HepG2 (cell line): ENCODE data around the gene HPCAL1. TPM values are rescaled to one million over a fixed set of nuclear protein-coding genes. Genes with fewer than 3 reads are reported as not detected.
A peak's percentile ranks its signal among the peaks of the same experiment; 100 is the strongest.

ENCODE experiments used
- FLYWCH1 ChIP-seq: sonication (generic); formaldehyde crosslinking; IDR thresholded peaks from 2 replicates; pipeline ENCODE4 v1.8.1; 2023; ENCODE audit warnings: mild to moderate bottlenecking, missing genetic modification reagents
- HIVEP1 ChIP-seq: sonication (generic); formaldehyde crosslinking; IDR thresholded peaks from 2 replicates; pipeline ENCODE4 v1.4.0; 2020; ENCODE audit warnings: mild to moderate bottlenecking, missing genetic modification reagents
- HOXA9 ChIP-seq: sonication (generic); formaldehyde crosslinking; IDR thresholded peaks from 2 replicates; pipeline ENCODE4 v1.8.1; 2022; ENCODE audit warnings: missing genetic modification reagents, mild to moderate bottlenecking, moderate library complexity, borderline replicate concordance
- NFYC ChIP-seq: IDR thresholded peaks from 2 replicates; pipeline ENCODE4 v1.6.1; 2016; ENCODE audit warnings: missing genetic modification reagents, missing compliant biosample characterization
- NR1H2 ChIP-seq: sonication (generic); formaldehyde crosslinking; IDR thresholded peaks from 2 replicates; pipeline ENCODE4 v1.8.1; 2022; ENCODE audit warnings: low read depth, missing genetic modification reagents, borderline replicate concordance
- TEAD3 ChIP-seq: optimal IDR thresholded peaks from 2 replicates; pipeline ENCODE3; 2016; ENCODE audit warnings: borderline replicate concordance
- ZKSCAN8 ChIP-seq: IDR thresholded peaks from 2 replicates; pipeline ENCODE4 v1.6.1; 2016; ENCODE audit warnings: borderline replicate concordance, missing genetic modification reagents, missing compliant biosample characterization
- ZNF253 ChIP-seq: sonication (generic); formaldehyde crosslinking; IDR thresholded peaks from 2 replicates; pipeline ENCODE4 v1.8.0; 2022; ENCODE audit warnings: mild to moderate bottlenecking, missing genetic modification reagents, borderline replicate concordance
- ZNF274 ChIP-seq: sonication (generic); formaldehyde crosslinking; IDR thresholded peaks from 2 replicates; pipeline ENCODE4 v1.5.1; 2020; ENCODE audit warnings: mild to moderate bottlenecking, missing genetic modification reagents
- polyA plus RNA-seq, 8 experiments: library from polyadenylated mRNA; depleted of rRNA in 3 of 8; stranded (reverse) in 7 of 8; unstranded in 1 of 8; fragments of >200 nt; fragmentation: Illumina TruSeq in 4 of 8; extraction: Trizol in 4 of 8; gene quantifications; 2 replicates each; pipeline versions ENCODE4 v1.2.1 to v1.2.3, GENCODE V29; 2011 to 2016; ENCODE audit warnings: low read depth in 4 of 8, missing spikeins in 1 of 8, mixed read lengths in 1 of 8; ENCODE audit not compliant: insufficient read depth in 1 of 8
- total RNA-seq, 5 experiments: library from RNA; depleted of rRNA; stranded (reverse); fragments of >200 nt; fragmentation: Illumina TruSeq; extraction: Trizol; gene quantifications; 2 replicates each; pipeline ENCODE4 v1.2.3, GENCODE V29; 2016; ENCODE audit warnings: low read depth in 1 of 5
- TF ChIP-seq, protein P1 (sequence below), 2 experiments: fragments of 450-650 bp in 1 of 2; sonication (generic) in 1 of 2; formaldehyde crosslinking in 1 of 2; IDR thresholded peaks; 2 replicates each; pipeline versions ENCODE4 v1.6.1 to v1.8.0; 2016 to 2022; ENCODE audit warnings: antibody characterized with exemption in 1 of 2, mild to moderate bottlenecking in 1 of 2, missing genetic modification reagents in 1 of 2
- TF ChIP-seq, protein P2 (sequence below): sonication (generic); formaldehyde crosslinking; IDR thresholded peaks from 2 replicates; pipeline ENCODE4 v1.4.0; 2020; ENCODE audit warnings: missing genetic modification reagents, borderline replicate concordance
- TF ChIP-seq, protein P3 (sequence below): sonication (generic); formaldehyde crosslinking; IDR thresholded peaks from 2 replicates; pipeline ENCODE4 v1.8.0; 2022; ENCODE audit warnings: missing genetic modification reagents, low read depth, mild to moderate bottlenecking, borderline replicate concordance
- TF ChIP-seq, protein P4 (sequence below): sonication (generic); formaldehyde crosslinking; IDR thresholded peaks from 2 replicates; pipeline ENCODE4 v1.4.0; 2020; ENCODE audit warnings: mild to moderate bottlenecking, missing genetic modification reagents
- TF ChIP-seq, protein P5 (sequence below): sonication (generic); formaldehyde crosslinking; IDR thresholded peaks from 2 replicates; pipeline ENCODE4 v1.8.1; 2023; ENCODE audit warnings: missing genetic modification reagents, mild to moderate bottlenecking, borderline replicate concordance

Gene HPCAL1
- total and polyA plus RNA-seq, 2 of the 13 experiments (the other 11 are each of a cell fraction or from before 2014, with no cell fraction given), result 29.5 to 29.9 TPM

DNA sequence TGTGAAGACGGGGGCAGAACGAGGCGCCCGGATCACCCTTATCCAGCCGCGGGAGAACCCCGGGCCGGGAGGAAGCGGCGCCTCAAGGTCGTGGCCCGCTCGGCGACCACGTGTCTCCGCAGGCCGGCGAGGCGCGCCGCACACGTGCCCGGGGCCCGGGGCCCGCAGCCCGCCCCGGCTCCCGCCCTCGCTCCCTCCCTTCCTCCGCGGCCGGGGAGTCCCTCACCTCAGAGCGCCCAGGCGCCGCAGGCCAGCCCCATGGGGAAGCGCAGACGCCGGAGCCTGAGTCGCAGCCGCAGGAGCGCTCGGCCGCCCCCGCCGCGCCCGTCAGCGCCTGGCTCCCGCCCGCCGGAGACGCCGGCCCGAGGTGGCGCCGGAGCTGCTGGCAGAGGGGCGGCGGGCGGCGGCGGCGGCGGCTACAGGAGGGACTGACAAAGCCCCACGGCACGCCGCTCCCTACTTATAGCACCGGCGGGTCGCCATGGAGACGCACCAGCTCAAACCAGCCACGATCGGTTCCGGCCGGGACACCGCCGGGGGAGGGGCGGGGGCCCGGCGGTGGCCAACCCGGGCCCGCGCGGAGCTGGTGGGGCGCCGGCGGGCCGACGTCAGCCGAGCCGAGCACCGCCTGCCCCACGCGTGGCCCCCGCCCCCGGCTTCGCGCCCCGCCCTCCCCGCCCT, 145.3 kb downstream of the HPCAL1 start, which contains the start of gene ODC1 (continued):
- TF ChIP-seq, protein P1, sequence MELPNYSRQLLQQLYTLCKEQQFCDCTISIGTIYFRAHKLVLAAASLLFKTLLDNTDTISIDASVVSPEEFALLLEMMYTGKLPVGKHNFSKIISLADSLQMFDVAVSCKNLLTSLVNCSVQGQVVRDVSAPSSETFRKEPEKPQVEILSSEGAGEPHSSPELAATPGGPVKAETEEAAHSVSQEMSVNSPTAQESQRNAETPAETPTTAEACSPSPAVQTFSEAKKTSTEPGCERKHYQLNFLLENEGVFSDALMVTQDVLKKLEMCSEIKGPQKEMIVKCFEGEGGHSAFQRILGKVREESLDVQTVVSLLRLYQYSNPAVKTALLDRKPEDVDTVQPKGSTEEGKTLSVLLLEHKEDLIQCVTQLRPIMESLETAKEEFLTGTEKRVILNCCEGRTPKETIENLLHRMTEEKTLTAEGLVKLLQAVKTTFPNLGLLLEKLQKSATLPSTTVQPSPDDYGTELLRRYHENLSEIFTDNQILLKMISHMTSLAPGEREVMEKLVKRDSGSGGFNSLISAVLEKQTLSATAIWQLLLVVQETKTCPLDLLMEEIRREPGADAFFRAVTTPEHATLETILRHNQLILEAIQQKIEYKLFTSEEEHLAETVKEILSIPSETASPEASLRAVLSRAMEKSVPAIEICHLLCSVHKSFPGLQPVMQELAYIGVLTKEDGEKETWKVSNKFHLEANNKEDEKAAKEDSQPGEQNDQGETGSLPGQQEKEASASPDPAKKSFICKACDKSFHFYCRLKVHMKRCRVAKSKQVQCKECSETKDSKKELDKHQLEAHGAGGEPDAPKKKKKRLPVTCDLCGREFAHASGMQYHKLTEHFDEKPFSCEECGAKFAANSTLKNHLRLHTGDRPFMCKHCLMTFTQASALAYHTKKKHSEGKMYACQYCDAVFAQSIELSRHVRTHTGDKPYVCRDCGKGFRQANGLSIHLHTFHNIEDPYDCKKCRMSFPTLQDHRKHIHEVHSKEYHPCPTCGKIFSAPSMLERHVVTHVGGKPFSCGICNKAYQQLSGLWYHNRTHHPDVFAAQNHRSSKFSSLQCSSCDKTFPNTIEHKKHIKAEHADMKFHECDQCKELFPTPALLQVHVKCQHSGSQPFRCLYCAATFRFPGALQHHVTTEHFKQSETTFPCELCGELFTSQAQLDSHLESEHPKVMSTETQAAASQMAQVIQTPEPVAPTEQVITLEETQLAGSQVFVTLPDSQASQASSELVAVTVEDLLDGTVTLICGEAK (IDR thresholded peaks at IDR 0.05), result no peak
- TF ChIP-seq, protein P1 (CRISPR knock-in tag; IDR thresholded peaks at IDR 0.05), result peak; percentile 91
- TF ChIP-seq, protein P2, sequence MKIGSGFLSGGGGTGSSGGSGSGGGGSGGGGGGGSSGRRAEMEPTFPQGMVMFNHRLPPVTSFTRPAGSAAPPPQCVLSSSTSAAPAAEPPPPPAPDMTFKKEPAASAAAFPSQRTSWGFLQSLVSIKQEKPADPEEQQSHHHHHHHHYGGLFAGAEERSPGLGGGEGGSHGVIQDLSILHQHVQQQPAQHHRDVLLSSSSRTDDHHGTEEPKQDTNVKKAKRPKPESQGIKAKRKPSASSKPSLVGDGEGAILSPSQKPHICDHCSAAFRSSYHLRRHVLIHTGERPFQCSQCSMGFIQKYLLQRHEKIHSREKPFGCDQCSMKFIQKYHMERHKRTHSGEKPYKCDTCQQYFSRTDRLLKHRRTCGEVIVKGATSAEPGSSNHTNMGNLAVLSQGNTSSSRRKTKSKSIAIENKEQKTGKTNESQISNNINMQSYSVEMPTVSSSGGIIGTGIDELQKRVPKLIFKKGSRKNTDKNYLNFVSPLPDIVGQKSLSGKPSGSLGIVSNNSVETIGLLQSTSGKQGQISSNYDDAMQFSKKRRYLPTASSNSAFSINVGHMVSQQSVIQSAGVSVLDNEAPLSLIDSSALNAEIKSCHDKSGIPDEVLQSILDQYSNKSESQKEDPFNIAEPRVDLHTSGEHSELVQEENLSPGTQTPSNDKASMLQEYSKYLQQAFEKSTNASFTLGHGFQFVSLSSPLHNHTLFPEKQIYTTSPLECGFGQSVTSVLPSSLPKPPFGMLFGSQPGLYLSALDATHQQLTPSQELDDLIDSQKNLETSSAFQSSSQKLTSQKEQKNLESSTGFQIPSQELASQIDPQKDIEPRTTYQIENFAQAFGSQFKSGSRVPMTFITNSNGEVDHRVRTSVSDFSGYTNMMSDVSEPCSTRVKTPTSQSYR (CRISPR knock-in tag), result no peak; the same call in none of the 2 replicates
- TF ChIP-seq FLYWCH1 (CRISPR knock-in tag) (peak; percentile 92; the same call in 1 of the 2 replicates), HIVEP1 (CRISPR knock-in tag) (peak; percentile 81; the same call in 1 of the 2 replicates), TEAD3 (CRISPR knock-in tag) (no peak), NFYC (CRISPR knock-in tag) (no peak), ZNF253 (CRISPR knock-in tag) (peak; percentile 98), ZNF274 (CRISPR knock-in tag) (peak; percentile 97; the same call in 1 of the 2 replicates), NR1H2 (CRISPR knock-in tag) (0 out of 2 replicates have a peak, but pooled peaks have one; percentile 70), ZKSCAN8 (CRISPR knock-in tag) (no peak; the same call in 1 of the 2 replicates), HOXA9 (CRISPR knock-in tag) (peak; percentile 98; the same call in 1 of the 2 replicates)
- TF ChIP-seq, protein P3, sequence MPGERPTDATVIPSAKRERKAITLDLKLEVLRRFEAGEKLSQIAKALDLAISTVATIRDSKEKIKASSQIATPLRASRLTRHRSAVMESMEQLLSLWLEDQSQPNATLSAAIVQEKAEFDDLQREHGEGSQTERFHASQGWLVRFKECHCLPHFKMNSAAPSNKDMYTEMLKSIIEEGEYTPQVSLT (CRISPR knock-in tag), result peak; percentile 77; the same call in 1 of the 2 replicates
- TF ChIP-seq, protein P4, sequence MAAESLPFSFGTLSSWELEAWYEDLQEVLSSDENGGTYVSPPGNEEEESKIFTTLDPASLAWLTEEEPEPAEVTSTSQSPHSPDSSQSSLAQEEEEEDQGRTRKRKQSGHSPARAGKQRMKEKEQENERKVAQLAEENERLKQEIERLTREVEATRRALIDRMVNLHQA (CRISPR knock-in tag), result no peak
- TF ChIP-seq, protein P5, sequence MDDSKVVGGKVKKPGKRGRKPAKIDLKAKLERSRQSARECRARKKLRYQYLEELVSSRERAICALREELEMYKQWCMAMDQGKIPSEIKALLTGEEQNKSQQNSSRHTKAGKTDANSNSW, result peak; percentile 94; the same call in 1 of the 2 replicates
